A549 treated with Mapracorat at 1 μM for 4 hours (cell line): Measurements from ENCODE around the gene PLEKHG5. TPM values are rescaled to one million over a fixed set of nuclear protein-coding genes. Genes with fewer than 3 reads are reported as not detected.

Source experiments
- total RNA-seq: library from RNA; stranded (reverse); fragments of 200-300 nt; extraction: Qiagen RNA extraction; gene quantifications from 5 replicates; pipeline ENCODE4 v1.2.3, GENCODE V29; 2022

Gene PLEKHG5
- 2.6 to 4.9 TPM (median 3.3 TPM) in 5 replicates for total RNA-seq

GRCh38 chr1:6491480-6491962, at the start of gene PLEKHG5:
Gene PLEKHG5, minus strand, starts transcription at chr1:6491667. Its CDS starts 14,096 bp downstream, at chr1:6477571.

GRCh38 chr1:6466023-6466422, 25.4 kb downstream of the PLEKHG5 start, which contains the start of gene TNFRSF25:
Gene TNFRSF25, minus strand, starts transcription at chr1:6466173. Its CDS starts 66 bp downstream, at chr1:6466107.

DNA sequence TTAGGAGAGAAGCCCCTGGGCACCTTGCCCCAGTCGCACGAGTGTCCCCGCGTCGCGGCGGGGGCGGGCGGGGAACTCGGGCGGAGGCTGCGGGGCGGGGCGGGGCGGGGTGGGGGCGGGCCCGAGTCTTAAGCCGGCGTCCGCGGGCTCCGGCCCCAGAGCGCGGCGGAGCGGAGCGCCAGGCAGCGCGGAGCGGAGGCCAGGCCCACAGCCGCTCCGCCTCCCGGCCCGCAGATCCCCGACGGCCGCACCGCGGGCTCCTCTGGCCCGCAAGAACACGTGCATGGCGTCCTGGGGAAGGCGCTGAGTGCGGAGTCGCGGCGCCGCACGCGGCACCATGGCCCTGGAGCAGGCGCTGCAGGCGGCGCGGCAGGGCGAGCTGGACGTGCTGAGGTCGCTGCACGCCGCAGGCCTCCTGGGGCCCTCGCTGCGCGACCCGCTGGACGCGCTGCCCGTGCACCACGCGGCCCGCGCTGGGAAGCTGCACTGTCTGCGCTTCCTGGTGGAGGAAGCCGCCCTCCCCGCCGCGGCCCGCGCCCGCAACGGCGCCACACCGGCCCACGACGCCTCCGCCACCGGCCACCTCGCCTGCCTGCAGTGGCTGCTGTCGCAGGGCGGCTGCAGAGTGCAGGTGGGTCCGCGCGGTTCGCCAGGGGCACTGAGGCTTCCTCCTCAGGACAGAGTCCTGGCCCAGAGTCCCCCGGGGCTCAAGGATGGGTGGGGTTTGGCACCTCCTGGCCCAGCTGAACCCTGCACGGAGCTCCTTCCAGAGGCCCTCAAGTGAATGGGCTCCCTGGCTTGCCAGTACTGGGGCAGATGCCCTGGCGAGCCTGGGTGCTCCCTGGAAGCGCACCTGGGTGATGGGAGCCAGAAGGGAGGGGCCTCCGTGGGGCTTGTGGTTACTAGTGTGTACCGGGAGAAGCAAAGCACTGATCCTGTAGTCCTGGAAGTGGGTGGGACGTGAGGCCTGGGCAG, 66.6 kb downstream of the PLEKHG5 start, which contains the start of gene ESPN:
Gene ESPN (plus strand): TSS at position 158 of the 975 bp plus-strand sequence. CDS start 180 bp downstream, at position 338.

DNA sequence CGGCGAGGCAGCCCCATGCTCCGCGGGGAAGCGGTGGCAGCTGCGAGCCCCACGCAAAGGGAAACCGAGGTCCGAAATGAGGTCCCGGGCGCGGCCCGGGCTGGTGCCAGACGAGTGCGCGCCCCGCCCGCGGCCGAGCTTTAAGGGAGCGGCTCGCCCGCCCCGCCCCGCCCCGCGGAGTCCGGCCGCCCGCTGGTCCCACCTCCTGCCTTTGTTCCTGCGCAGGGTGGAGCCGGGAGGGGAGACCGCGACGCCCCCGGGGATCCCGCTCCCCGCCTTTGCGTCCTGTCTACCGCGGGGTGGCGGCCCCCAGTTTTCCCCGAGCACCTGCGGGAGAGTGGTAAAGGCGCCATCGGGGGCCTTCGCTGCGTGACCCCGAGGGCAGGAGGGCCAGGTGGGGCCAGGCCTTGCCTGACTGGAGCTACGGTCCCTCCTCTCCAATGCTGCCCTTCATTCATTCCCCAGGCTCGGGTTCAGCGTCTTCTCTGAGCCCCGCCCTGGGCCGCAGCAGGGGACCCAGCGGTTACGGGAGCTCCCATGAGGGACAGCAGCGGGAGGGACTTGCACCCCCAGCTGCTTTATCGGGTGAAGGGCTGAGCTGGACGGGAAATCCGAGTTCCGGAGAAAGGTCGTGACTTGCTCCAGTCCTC, 71.5 kb downstream of the PLEKHG5 start, which contains the start of gene HES2:
Gene HES2 (minus strand): TSS at position 116 of the 650 bp plus-strand sequence. CDS start 99 bp downstream, at position 17.

Other genes starting within 250 kb of the PLEKHG5 start
- not detected in 5 replicates for gene HES3, start 247.5 kb downstream of the PLEKHG5 start, total RNA-seq
- 2.6 to 3.7 TPM (median 3.4 TPM) in 5 replicates for gene GPR153, start 230.6 kb downstream of the PLEKHG5 start, total RNA-seq
- 68.7 to 103 TPM (median 91.2 TPM) in 5 replicates for gene ACOT7, start 97.9 kb downstream of the PLEKHG5 start, total RNA-seq
- gene HES2, start 71.7 kb downstream of the PLEKHG5 start, total RNA-seq, result 2.6 to 5.7 TPM (median 5.2 TPM) in 5 replicates
- 0.55 to 1.0 TPM (median 0.68 TPM) in 5 replicates for gene ESPN, start 66.9 kb downstream of the PLEKHG5 start, total RNA-seq
- 2.3 to 4.9 TPM (median 3.4 TPM) in 5 replicates for gene TNFRSF25, start 25.5 kb downstream of the PLEKHG5 start, total RNA-seq
- 3.5 to 4.9 TPM (median 3.9 TPM) in 5 replicates for gene NOL9, start 62.8 kb upstream of the PLEKHG5 start, total RNA-seq
- not detected in 5 replicates for gene TAS1R1, start 63.6 kb upstream of the PLEKHG5 start, total RNA-seq
- 12.0 to 18.4 TPM (median 17.1 TPM) in 5 replicates for gene ZBTB48, start 88.3 kb upstream of the PLEKHG5 start, total RNA-seq
- gene KLHL21, start 111.2 kb upstream of the PLEKHG5 start, total RNA-seq, result 14.9 to 25.9 TPM (median 21.8 TPM) in 5 replicates
- 8.0 to 11.6 TPM (median 9.5 TPM) in 5 replicates for gene PHF13, start 122.1 kb upstream of the PLEKHG5 start, total RNA-seq
- 14.3 to 18.9 TPM (median 16.6 TPM) in 5 replicates for gene THAP3, start 133.2 kb upstream of the PLEKHG5 start, total RNA-seq
- gene DNAJC11, start 210.1 kb upstream of the PLEKHG5 start, total RNA-seq, result 32.3 to 35.5 TPM (median 33.0 TPM) in 5 replicates